Right ventricle myocardium superior (tissue), 1 donor: ENCODE results near the gene GKN1. TPM values are rescaled to one million over a fixed set of nuclear protein-coding genes. Genes with fewer than 3 reads are reported as not detected.

Experiments used
- ATAC-seq: fragments of 200-7000 bp; cut with Tn5 transposase; one replicate; pipeline ENCODE4 v1.9.1; 2020; ENCODE audit warnings: mild to moderate bottlenecking; ENCODE audit not compliant: poor library complexity
- DNase-seq: peaks from one replicate; pipeline ENCODE4 v3.0.0-alpha.2; 2020
- intact Hi-C: fragments of 100-400 bp; cut with DNase I; formaldehyde crosslinking; loops from one replicate; pipeline ENCODE4 v1.11.2; 2022
- total RNA-seq: library from RNA; stranded (reverse); fragmentation: NEBNext Ultra II Directional; extraction: Animal tissue kit (Norgen Biotek cat#: 25700); gene quantifications from one replicate; pipeline ENCODE4 v1.2.1, GENCODE V29; 2021
- donor health status: DM: no; HTN: yes; CAD: no; lungs with severe emphysema.

GKN1 gene
- total RNA-seq, 1 donor from 2014 or later, result not detected

DNA sequence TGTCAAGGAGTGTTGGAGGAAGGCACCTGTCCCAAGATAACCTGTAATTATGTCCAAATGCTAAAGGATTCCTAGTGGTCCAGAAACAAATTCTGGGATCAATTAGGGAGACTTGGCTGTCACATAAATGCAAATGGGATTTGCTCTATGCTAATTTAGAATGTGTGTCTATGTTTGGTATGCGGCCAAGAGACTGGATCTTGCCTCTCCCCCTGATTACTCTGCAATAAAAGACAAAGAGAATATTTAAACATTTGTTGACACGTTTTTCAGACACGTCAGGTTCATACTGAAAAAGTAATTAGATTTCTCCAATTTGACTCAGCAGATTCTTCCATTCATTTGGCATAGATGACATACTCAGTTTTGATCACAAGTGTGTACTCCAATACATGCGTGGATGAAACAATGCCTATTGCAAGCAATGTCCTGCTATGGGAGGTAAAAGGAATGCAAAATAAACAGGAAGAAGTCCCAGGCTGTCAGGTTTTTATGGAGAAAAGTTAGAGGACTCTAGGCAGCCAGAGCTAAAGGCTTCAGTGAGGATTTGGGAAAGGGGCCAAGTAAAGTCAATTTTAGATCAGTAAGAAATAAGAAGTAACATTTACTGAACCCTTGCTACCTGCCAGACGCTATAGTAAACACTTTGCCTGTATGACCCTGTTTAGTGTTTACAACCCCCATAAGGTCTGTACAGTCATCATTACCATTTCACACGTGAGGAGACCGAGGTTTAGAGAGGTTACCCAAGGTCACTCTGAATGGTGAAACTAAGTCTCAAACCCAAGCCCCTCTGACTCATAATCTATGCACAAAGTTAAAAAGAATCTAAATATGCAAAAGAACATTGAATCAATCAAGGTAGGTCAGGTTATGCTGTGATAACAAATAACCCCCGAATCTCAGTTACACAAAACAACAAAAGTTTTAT is 46.3 kb downstream of the GKN1 start:
- intact Hi-C loops, result no loop called here

DNA sequence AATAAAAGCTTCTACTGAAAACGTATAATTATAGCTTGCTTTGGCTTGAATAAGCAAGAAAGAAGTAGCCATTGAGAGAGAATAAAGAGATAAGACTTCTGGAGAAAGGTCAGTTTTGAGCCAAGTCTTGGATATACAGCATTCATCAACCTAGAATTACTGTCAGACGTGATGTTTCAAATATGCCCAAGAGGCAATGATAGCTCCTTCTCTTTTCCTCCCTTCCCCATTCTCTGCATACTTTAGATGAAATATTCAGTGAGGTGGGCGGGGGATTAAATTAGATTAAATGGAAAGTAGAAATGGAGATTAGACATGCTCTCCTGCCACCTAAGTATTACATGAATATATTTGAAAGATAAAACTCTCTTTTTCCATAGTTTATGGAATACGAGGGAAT is 47.3 kb downstream of the GKN1 start:
- ATAC-seq (no peak), DNase-seq (no peak)
- intact Hi-C loops, result no loop called here

More for the DNA sequence above, 46.3 kb downstream of the GKN1 start:
- no peak for DNase-seq
- ATAC-seq, result no peak

DNA sequence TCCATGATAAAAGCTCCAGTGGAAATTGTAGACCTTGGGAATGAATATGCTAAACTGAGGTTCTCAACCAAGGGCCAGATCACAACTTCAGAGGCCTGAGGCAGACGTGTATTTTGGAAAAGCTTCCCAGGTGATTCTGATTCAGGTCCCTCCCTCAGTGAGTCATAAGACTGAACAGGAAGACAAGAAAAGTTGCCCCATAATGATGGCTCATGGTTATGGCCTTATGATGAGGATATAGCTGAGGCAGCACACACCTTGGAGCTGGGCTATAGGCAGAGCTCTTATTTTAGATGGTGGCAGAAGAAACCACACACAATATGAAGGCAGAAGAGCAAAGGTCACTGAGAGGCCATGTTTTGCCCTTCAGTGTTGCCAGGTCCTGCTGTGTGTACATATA is 48.1 kb downstream of the GKN1 start:
- no peak for DNase-seq
- ATAC-seq, result no peak
- intact Hi-C loops, result no loop called here

DNA sequence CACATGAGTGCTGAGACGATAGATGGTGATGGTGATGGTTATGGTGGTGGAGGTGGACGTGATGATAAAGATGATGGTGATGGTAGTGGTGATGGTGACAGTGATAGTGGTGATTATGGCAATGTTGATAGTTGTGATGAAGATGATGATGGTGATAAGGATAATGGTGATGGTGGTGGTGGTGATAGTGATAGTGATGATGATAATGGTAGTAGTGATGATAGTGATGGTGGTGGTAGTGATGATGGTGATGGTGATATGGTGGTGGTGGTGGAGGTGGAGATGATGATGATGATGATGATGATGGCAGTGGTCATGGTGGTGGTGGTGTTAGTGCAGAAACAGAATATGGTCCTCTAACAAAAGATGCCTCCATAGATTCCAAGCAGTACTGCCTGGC is 48.8 kb downstream of the GKN1 start:
- intact Hi-C loops, result no loop called here

DNA sequence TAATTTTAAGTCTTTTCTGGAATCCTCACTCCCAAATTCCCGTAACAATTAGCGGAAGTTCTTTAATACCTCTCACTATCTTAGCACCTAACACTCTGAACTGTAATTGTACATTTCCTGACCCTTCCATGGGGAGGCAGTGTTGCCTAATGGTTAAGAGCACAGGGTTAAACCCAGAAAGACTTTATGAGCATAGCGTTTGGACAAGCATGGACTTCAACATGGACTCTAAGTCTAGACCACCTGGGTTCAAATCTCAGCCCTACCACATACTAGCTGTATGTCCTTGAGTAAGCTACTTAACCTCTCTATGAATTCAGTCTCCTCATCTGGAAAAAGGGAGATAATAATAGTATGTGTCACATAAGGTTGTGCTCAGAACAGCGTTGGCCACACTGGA is 51.6 kb downstream of the GKN1 start:
- peak; percentile 84 for ATAC-seq
- DNase-seq, result no peak

More for the DNA sequence above, 48.8 kb downstream of the GKN1 start:
- DNase-seq (no peak), ATAC-seq (no peak)

DNA sequence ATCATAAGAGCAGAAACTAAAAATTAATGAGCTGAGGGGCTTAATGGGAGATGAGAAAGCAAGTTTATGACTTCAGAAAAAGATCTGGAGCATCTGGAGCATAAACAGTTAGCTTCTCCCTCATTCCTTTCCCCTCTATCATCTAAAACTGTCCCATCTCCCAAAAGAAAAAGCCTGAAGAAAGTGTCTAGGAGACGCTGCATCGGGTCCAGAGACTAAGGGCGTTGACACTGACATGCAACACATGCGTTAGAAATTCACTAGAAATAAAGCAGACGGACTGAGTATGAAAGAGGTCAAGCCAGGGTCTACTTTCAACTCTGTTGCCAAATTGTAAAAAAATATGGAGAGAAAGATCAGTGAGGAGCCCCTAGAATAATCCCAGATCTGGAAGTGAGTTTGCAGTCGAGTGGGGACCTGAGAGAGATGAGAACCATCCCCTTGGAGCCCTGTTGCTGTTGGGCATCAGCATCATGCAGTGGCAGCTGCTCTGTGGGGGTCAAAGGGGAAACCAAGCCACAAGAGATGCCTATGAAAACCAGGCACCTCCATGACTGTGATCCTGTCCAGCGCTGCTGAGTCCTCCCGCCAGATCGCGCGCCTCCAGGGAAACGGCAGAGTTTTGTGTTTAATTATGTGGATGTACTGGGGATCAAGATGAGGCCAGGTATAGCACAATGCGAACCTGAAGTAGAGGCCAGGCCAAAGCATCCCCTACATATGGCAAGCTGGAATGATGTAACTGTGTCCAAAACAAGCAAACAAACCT is 52.4 kb downstream of the GKN1 start:
- ATAC-seq (no peak), DNase-seq (no peak)
- intact Hi-C loops, result loop anchor here (2.0 kb wide), 1 partner anchor 280 kb away; no protein-coding TSS in a partner anchor

More for the DNA sequence above, 51.6 kb downstream of the GKN1 start:
- intact Hi-C loops, result loop anchor here (2.0 kb wide), 1 partner anchor 281 kb away; no protein-coding TSS in a partner anchor

Other genes starting within 250 kb of the GKN1 start
- 7.3 TPM for gene ARHGAP25, start 239.8 kb upstream of the GKN1 start, total RNA-seq
- not detected for gene BMP10, start 103.2 kb upstream of the GKN1 start, total RNA-seq
- gene GKN2, start 21.7 kb upstream of the GKN1 start, total RNA-seq, result not detected
- gene ANTXR1, start 38.5 kb downstream of the GKN1 start, total RNA-seq, result 31.2 TPM